K562 (cell line): Measurements from ENCODE around the gene DNAJB13. TPM values are rescaled to one million over a fixed set of nuclear protein-coding genes. Genes with fewer than 3 reads are reported as not detected.

ENCODE experiments used
- ATAC-seq: fragments of 200-7000 bp; cut with Tn5 transposase; 3 replicates; pipeline ENCODE4 v1.9.1; 2020; ENCODE audit warnings: moderate library complexity
- BruUV-seq: library from RNA; stranded (reverse); fragments of 400-500 nt; replicated peaks from 2 replicates; lab custom pipeline; 2021; lab: Mats Ljungman, UMichigan
- CTCF ChIA-PET: fragments of 300-600 bp; formaldehyde crosslinking; extraction: SDS; loops from one replicate; lab custom pipeline; 2021; ENCODE audit warnings: low intra/inter-chr PET ratio; lab: Yijun Ruan, JAX
- POLR2A ChIA-PET: fragments of 300-600, 350-650 bp; sonication (Branson Sonifier 250); formaldehyde crosslinking; extraction: SDS; loops from one replicate; lab custom pipeline; 2021; ENCODE audit warnings: antibody characterized with exemption, inconsistent platforms; lab: Yijun Ruan, JAX
- DNase-seq, 4 experiments: peaks; one replicate each; pipeline versions ENCODE4 v3.0.0 to v3.0.0-alpha.2; 2011 to 2018; ENCODE audit warnings: low spot score in 3 of 4, mixed read lengths in 3 of 4; ENCODE audit errors: extremely low read depth in 1 of 4
- FAIRE-seq: peaks from 2 replicates; lab custom pipeline; 2011; peaks lifted over from hg19 to GRCh38; lab: Jason Lieb, UNC
- H2AFZ ChIP-seq: 2 replicates; pipeline ENCODE4 v1.6.0; 2011; ENCODE audit warnings: low read depth, low read length, control low read depth, inconsistent platforms
- H3K27ac ChIP-seq: fragments of 200-600 bp; 3 replicates; pipeline ENCODE4 v1.8.0; 2011; ENCODE audit warnings: low read depth, mild to moderate bottlenecking, control low read depth, inconsistent platforms, low read length, moderate library complexity, mixed read lengths; ENCODE audit errors: extremely low read depth
- H3K27me3 ChIP-seq, 2 experiments: fragments of 300-600 bp in 1 of 2; 2 replicates in 1 of 2; 3 replicates in 1 of 2; pipeline versions ENCODE4 v1.6.0 to v1.8.0; 2011; ENCODE audit warnings: inconsistent platforms in 2 of 2, low read length in 2 of 2, mild to moderate bottlenecking in 1 of 2, mixed read lengths in 1 of 2, moderate library complexity in 1 of 2; ENCODE audit not compliant: control insufficient read depth in 2 of 2, insufficient read depth in 2 of 2
- H3K36me3 ChIP-seq: fragments of 300-600 bp; 3 replicates; pipeline ENCODE4 v1.8.0; 2011; ENCODE audit warnings: mild to moderate bottlenecking, low read length, inconsistent platforms; ENCODE audit not compliant: control insufficient read depth, insufficient read depth
- H3K4me1 ChIP-seq, 2 experiments: fragments of 200-600 bp in 1 of 2; replicated peaks in 1 of 2; 2 replicates in 1 of 2; 3 replicates in 1 of 2; pipeline versions ENCODE4 v1.5.1 to v1.8.0; 2011; ENCODE audit warnings: inconsistent platforms in 2 of 2, low read length in 2 of 2, mild to moderate bottlenecking in 1 of 2, mixed read lengths in 1 of 2, moderate library complexity in 1 of 2; ENCODE audit not compliant: control insufficient read depth in 2 of 2, insufficient read depth in 2 of 2
- H3K4me2 ChIP-seq: 2 replicates; pipeline ENCODE4 v1.6.1; 2011; ENCODE audit warnings: low read length, control low read depth, inconsistent platforms, mixed read lengths; ENCODE audit not compliant: insufficient read depth
- H3K4me3 ChIP-seq: fragments of 200-600 bp; sonication (generic), shearing (Covaris generic); 2 replicates; pipeline ENCODE4 v1.5.1; 2016; ENCODE audit warnings: control low read depth, inconsistent platforms
- H3K79me2 ChIP-seq: fragments of 200-600 bp; 3 replicates; pipeline ENCODE4 v1.8.0; 2011; ENCODE audit warnings: low read length, inconsistent platforms; ENCODE audit not compliant: control insufficient read depth, insufficient read depth
- H3K9ac ChIP-seq, 2 experiments: 2 replicates each; pipeline versions ENCODE4 v1.6.0 to v1.6.1; 2011; ENCODE audit warnings: low read depth in 2 of 2, low read length in 2 of 2, control low read depth in 1 of 2, inconsistent platforms in 1 of 2, mild to moderate bottlenecking in 1 of 2, mixed read lengths in 1 of 2; ENCODE audit not compliant: insufficient read depth in 1 of 2
- H3K9me1 ChIP-seq: one replicate; pipeline ENCODE4 v1.6.0; 2011; ENCODE audit warnings: inconsistent platforms, mild to moderate bottlenecking, low read length, moderate library complexity; ENCODE audit not compliant: control insufficient read depth, insufficient read depth
- H3K9me3 ChIP-seq: replicated peaks from 2 replicates; pipeline ENCODE4 v1.5.1; 2011; ENCODE audit warnings: low read depth, low read length, inconsistent platforms; ENCODE audit not compliant: control insufficient read depth, insufficient read depth
- H4K20me1 ChIP-seq: replicated peaks from 2 replicates; pipeline ENCODE4 v1.6.1; 2011; ENCODE audit warnings: low read length, inconsistent platforms, mixed read lengths; ENCODE audit not compliant: control insufficient read depth, insufficient read depth
- POLR2A ChIP-seq: fragments of 450-650 bp; conservative IDR thresholded peaks from 2 replicates; pipeline ENCODE4 v1.6.1; 2016
- YY1 ChIP-seq, 3 experiments: IDR thresholded peaks; 2 replicates each; pipeline ENCODE4 v1.6.1; 2011; ENCODE audit warnings: low read length in 2 of 3, mild to moderate bottlenecking in 2 of 3, moderate library complexity in 2 of 3, borderline replicate concordance in 1 of 3, control low read depth in 1 of 3, low read depth in 1 of 3; ENCODE audit not compliant: insufficient read depth in 3 of 3, insufficient replicate concordance in 2 of 3, control insufficient read depth in 1 of 3, insufficient read length in 1 of 3; ENCODE audit errors: extremely low read depth in 1 of 3
- ZNF24 ChIP-seq: fragments of 450-650 bp; IDR thresholded peaks from 2 replicates; pipeline ENCODE4 v1.6.1; 2016
- WGBS: fragments of 100-300 bp; shearing (Covaris generic); methylation state at CpG from one replicate; pipeline ENCODE4 v1.1.6; 2016; ENCODE audit warnings: low coverage, mixed read lengths; ENCODE audit not compliant: insufficient coverage; ENCODE audit errors: missing lambda C conversion rate; 5-methylcytosine and 5-hydroxymethylcytosine counted together
- in situ Hi-C: fragments of 300-500 bp; cut with MboI; formaldehyde crosslinking; loops from 4 replicates; pipeline ENCODE4 v1.15.0; 2018; ENCODE audit warnings: inconsistent platforms, mixed read lengths
- intact Hi-C: fragments of 100-400 bp; cut with micrococcal nuclease; formaldehyde crosslinking; loops from 2 replicates; pipeline ENCODE4 v1.14.2; 2022
- polyA plus RNA-seq, 8 experiments: library from polyadenylated mRNA; depleted of rRNA in 4 of 8; stranded (reverse) in 5 of 8; unstranded in 3 of 8; fragments of >200 nt; fragmentation: Nextera tagmentation in 2 of 8; fragmentation: Illumina TruSeq in 1 of 8; extraction: Ambion mirVana in 2 of 8; extraction: Trizol in 1 of 8; gene quantifications; 2 replicates each; pipeline versions ENCODE4 v1.2.1 to v1.2.3, GENCODE V29; 2011 to 2014; ENCODE audit warnings: inconsistent platforms in 1 of 8, missing spikeins in 1 of 8
- total RNA-seq, 7 experiments: library from RNA; depleted of rRNA in 6 of 7; stranded (reverse); fragments of >200 nt in 6 of 7; fragmentation: Illumina TruSeq in 2 of 7; extraction: Trizol in 2 of 7; gene quantifications; 2 replicates each; pipeline versions ENCODE4 v1.2.1 to v1.2.3, GENCODE V29; 2011 to 2021; ENCODE audit warnings: low replicate concordance in 1 of 7

The DNAJB13 gene
- total and polyA plus RNA-seq, 9 of the 15 experiments (the other 6 are each of a cell fraction or from before 2014, with no cell fraction given) = 0.14 TPM; not detected in 8

DNA sequence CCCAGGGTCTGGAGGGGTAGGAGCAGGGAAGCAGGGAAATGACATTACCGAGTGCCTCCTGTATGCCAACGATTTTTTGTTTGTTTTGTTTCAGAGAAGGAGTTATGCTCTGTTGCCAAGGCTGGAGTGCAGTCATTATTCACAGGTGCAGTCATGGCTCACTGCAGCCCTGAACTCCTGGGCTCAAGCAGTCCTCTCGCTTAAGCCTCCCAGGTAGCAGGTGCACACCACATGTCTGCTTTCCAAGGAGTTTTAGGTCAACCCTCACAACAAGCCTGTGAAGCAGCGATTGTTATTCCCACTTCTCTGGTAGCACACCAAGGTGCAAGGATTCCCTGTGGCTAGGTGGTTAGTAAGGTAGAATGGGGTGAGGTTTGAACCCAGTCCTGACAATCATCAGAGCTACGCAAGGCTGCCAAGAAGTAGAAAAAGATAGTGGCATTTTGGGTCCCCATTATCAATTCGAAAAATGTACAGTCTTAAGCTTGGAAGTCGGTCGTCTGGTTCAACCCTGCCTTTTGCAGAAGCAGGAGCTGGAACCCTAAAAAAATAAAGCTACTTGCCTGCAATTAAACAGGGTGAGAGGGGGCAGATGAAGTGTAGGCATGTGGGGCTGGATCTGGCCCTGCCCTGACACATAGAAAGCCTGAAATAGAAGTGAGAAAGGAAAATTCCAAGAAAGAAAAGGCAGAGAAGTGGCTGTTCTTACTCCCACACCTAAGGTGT, 48.9 kb downstream of the DNAJB13 start:
- intact Hi-C loops = no loop called here
- H3K9ac ChIP-seq = peak overlapping the region in 1 of 2 experiments; percentile 38; a peak in 1 of 4 replicates
- ATAC-seq (no peak), DNase-seq (no peak), FAIRE-seq (no peak)
- peaks cover 15 to 18% of the 10 kb centered on the region in 2 experiments; a peak in 4 of 5 replicates for H3K4me1 ChIP-seq
- no peaks in the 10 kb centered on the region for H3K9me3 ChIP-seq
- CTCF ChIA-PET = no interaction called here
- H3K79me2 ChIP-seq = no peaks in the 10 kb centered on the region
- H3K27ac ChIP-seq = no peak overlapping the region
- 53% methylated on average over 8 of the region's 8 CpGs for WGBS
- no peaks in the 10 kb centered on the region for H3K36me3 ChIP-seq
- H3K27me3 ChIP-seq = no peaks in the 10 kb centered on the region
- no peaks in the 10 kb centered on the region for H4K20me1 ChIP-seq
- peak overlapping the region; percentile 75 for H2AFZ ChIP-seq
- no peaks in the 10 kb centered on the region for H3K9me1 ChIP-seq
- no peak for TF ChIP-seq ZNF24
- H3K4me3 ChIP-seq = no peak overlapping the region
- POLR2A ChIA-PET = interaction anchor here (0.6 kb wide), 1 partner anchor 50 kb away, joined by 4 read pairs; no protein-coding TSS in a partner anchor
- no TSS peak for BruUV-seq
- no peak overlapping the region for H3K4me2 ChIP-seq
- in situ Hi-C loops = no loop called here

DNA sequence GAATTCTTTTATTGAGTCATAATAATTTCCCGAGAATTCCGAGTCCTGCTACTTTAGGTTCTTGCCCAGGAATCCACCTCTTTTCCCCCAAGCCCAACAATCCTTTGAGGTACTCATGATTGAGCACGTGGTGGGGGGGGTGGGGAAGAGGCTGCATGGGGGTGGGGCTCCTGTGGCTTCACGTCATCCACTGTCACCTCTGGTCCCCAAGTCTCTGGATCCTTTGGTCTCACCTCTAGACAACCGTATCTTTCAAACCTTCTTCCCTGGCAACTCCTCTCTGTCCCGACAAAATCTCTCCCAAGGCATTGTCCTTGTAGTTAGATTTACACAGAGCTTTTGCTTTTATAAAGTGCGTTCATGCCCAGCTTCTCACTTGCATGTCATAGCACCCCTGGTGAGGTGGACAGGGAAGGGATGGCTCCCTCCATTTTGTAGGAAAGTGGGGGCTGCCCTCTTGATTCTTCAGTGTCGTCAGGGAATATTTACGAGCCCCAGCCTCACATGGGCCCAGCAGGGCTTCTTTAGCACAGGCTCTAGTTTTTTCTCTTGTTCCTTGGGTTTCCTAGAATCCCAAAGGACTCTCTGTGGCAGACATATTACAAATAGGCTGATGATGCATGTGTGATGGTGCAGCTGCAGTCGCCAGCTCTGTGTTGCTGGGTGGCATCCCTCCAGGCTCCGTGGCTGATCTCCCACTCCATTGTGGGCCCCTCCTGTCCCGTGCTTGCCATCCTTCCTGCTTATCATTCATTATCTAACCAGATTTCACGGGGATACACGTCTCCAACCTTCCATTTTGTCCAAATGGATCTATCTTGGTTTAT, 49.7 kb downstream of the DNAJB13 start:
- ChIA-PET POLR2A (interaction anchor here (1.1 kb wide), 1 partner anchor 14 kb away, joined by 4 read pairs; no protein-coding TSS in a partner anchor), CTCF (no interaction called here)
- TF ChIP-seq YY1 (IDR thresholded peaks at IDR 0.05; ENCODE audit: borderline replicate concordance in 1 of 3, control insufficient read depth in 1 of 3, extremely low read depth in 1 of 3, insufficient read depth in 3 of 3, insufficient read length in 1 of 3, insufficient replicate concordance in 2 of 3, low read depth in 1 of 3, low read length in 2 of 3) (peak in 1 of 3 experiments; percentile 9), POLR2A (no peak)
- Histone ChIP-seq H2AFZ (peak overlapping the region; percentile 75; the same call in 1 of the 2 replicates), H3K4me3 (no peak overlapping the region), H3K36me3 (no peaks in the 10 kb centered on the region), H3K27me3 (no peaks in the 10 kb centered on the region), H3K9me3 (no peaks in the 10 kb centered on the region), H4K20me1 (no peaks in the 10 kb centered on the region), H3K27ac (no peak overlapping the region), H3K9me1 (no peaks in the 10 kb centered on the region), H3K4me2 (no peak overlapping the region), H3K9ac (no peak overlapping the region; a peak in 1 of 4 replicates), H3K79me2 (no peaks in the 10 kb centered on the region), H3K4me1 (peaks cover 21% of the 10 kb centered on the region in 2 experiments; a peak in 4 of 5 replicates)
- no peak for FAIRE-seq
- BruUV-seq = no TSS peak
- intact Hi-C loops = no loop called here
- in situ Hi-C loops = no loop called here
- WGBS = 48% methylated on average over 14 of the region's 14 CpGs
- DNase-seq = peak in 1 of 4 experiments; percentile 38
- ATAC-seq = no peak
